ENCODE measurements around the gene KLHL29.

The KLHL29 gene

GRCh38 chr2:23513872-23514793 lies 129.2 kb downstream of the KLHL29 start:
- TF ChIP-seq PAX5 (IDR thresholded peaks at IDR 0.05; ENCODE audit: insufficient read depth, low read length, severe bottlenecking) (no peak), SPI1 (IDR thresholded peaks at IDR 0.05; ENCODE audit: low read depth, low read length) (no peak), POLR2AphosphoS5 (IDR thresholded peaks at IDR 0.05; ENCODE audit: low read depth, low read length) (no peak), POU2F2 (IDR thresholded peaks at IDR 0.05; ENCODE audit: low read depth, low read length) (no peak), TAF1 (IDR thresholded peaks at IDR 0.05; ENCODE audit: low read depth, low read length) (no peak), POLR2A (IDR thresholded peaks at IDR 0.05; ENCODE audit: low read depth, low read length) (no peak)
- FAIRE-seq (no peak), DNase-seq (ENCODE audit: insufficient read length, low spot score) (no peak)

DNA sequence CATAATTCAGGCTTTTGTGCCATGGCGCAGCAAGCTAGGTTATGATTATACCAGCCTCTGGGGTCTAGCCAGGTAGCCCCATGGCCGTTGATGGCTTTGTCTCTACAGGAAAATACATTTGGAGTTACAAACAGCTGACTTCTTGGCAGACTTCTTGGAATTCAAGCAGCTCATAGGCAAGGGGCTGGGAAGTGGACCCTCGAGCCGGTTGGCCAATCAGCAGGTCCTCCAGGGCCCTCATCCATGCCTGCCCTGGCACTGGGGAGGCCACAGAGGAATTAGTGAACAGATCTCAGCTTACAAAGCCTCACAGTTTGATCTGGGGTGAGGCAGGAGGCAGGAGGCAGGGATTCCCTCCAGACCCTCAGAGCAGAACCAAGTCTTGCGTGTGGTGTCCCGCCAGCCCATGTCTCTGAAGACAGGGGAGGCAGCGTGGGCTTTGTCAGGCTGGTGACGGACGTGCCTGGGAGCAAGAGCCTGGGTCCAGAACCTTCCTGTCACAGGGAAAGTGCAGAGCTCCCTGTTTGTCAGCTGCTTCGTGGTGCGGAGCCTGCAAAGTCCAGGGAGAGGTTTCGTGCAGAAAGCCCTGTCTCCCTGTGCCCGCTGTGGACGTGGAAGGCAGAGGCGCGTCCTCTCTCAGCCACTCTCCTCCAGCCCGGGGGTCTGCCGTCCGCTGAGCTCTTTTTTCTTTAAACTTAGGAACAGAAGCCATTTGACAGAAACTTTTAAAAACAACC lies 131.7 kb downstream of the KLHL29 start:
- no peak for FAIRE-seq
- no peak for TF ChIP-seq POLR2A (IDR thresholded peaks at IDR 0.05; ENCODE audit: low read depth, low read length)
- TF ChIP-seq SPI1 (IDR thresholded peaks at IDR 0.05; ENCODE audit: low read depth, low read length): no peak
- TF ChIP-seq POLR2AphosphoS5 (IDR thresholded peaks at IDR 0.05; ENCODE audit: low read depth, low read length): no peak
- no peak for TF ChIP-seq PAX5 (IDR thresholded peaks at IDR 0.05; ENCODE audit: insufficient read depth, low read length, severe bottlenecking)
- no peak for TF ChIP-seq POU2F2 (IDR thresholded peaks at IDR 0.05; ENCODE audit: low read depth, low read length)
- no peak for TF ChIP-seq TAF1 (IDR thresholded peaks at IDR 0.05; ENCODE audit: low read depth, low read length)
- no peak for DNase-seq (ENCODE audit: insufficient read length, low spot score)

- FAIRE-seq: no peak
- TF ChIP-seq TAF1 (IDR thresholded peaks at IDR 0.05; ENCODE audit: low read depth, low read length) (no peak), POLR2A (IDR thresholded peaks at IDR 0.05; ENCODE audit: low read depth, low read length) (no peak), PAX5 (IDR thresholded peaks at IDR 0.05; ENCODE audit: insufficient read depth, low read length, severe bottlenecking) (no peak), SPI1 (IDR thresholded peaks at IDR 0.05; ENCODE audit: low read depth, low read length) (no peak), POLR2AphosphoS5 (IDR thresholded peaks at IDR 0.05; ENCODE audit: low read depth, low read length) (no peak), POU2F2 (IDR thresholded peaks at IDR 0.05; ENCODE audit: low read depth, low read length) (no peak)
Observed at GRCh38 chr2:23518481-23519333, 133.7 kb downstream of the KLHL29 start.

DNA sequence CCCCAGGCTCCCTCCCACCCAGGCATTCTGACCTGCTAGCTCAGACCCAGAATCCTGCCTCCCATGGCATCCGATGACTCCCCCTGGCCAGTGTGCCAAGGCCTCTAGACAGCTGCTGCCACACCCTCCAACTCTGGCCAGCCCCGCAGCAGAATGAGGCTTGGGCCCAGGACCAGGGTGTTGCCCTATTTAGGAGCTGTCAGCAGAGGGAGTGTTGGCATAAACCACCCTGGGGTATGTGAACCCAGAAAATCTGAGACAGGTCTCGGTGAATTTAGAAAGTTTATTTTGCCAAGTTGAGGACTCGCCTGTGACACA lies 134.3 kb downstream of the KLHL29 start:
- TF ChIP-seq TAF1 (IDR thresholded peaks at IDR 0.05; ENCODE audit: low read depth, low read length) (no peak), POU2F2 (IDR thresholded peaks at IDR 0.05; ENCODE audit: low read depth, low read length) (no peak), POLR2AphosphoS5 (IDR thresholded peaks at IDR 0.05; ENCODE audit: low read depth, low read length) (no peak), SPI1 (IDR thresholded peaks at IDR 0.05; ENCODE audit: low read depth, low read length) (no peak), PAX5 (IDR thresholded peaks at IDR 0.05; ENCODE audit: insufficient read depth, low read length, severe bottlenecking) (no peak), POLR2A (IDR thresholded peaks at IDR 0.05; ENCODE audit: low read depth, low read length) (no peak)
- FAIRE-seq (no peak), DNase-seq (ENCODE audit: insufficient read length, low spot score) (no peak)

More at GRCh38 chr2:23518481-23519333, 133.7 kb downstream of the KLHL29 start:
- no peak for DNase-seq (ENCODE audit: insufficient read length, low spot score)

- TF ChIP-seq PAX5 (IDR thresholded peaks at IDR 0.05; ENCODE audit: insufficient read depth, low read length, severe bottlenecking): no peak
- no peak for TF ChIP-seq SPI1 (IDR thresholded peaks at IDR 0.05; ENCODE audit: low read depth, low read length)
- no peak for TF ChIP-seq POLR2AphosphoS5 (IDR thresholded peaks at IDR 0.05; ENCODE audit: low read depth, low read length)
- TF ChIP-seq POLR2A (IDR thresholded peaks at IDR 0.05; ENCODE audit: low read depth, low read length): no peak
- TF ChIP-seq POU2F2 (IDR thresholded peaks at IDR 0.05; ENCODE audit: low read depth, low read length): no peak
- TF ChIP-seq TAF1 (IDR thresholded peaks at IDR 0.05; ENCODE audit: low read depth, low read length): no peak
- DNase-seq (ENCODE audit: insufficient read length, low spot score): no peak
- FAIRE-seq: no peak
Observed at GRCh38 chr2:23520256-23520655, 135.3 kb downstream of the KLHL29 start.

DNA sequence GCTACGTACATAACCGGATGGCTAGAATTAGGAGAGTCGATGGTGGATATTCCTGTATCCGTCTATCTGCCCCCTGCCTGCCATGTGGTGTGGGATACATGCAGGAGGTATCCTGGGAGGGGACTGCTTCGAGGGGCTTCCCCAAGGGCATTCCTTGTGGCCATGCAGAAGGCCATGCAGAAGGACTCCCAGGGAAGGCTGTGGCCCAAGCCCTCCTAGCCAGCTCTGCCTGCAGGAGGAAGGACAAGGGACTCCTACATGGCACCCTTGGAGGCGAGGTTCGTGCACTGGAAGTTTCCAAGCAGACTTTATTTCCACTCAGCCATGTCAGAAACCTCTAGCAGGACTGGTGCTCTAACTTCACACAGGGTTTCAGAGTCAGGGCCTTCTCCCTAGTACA lies 136.1 kb downstream of the KLHL29 start:
- no peak for TF ChIP-seq TAF1 (IDR thresholded peaks at IDR 0.05; ENCODE audit: low read depth, low read length)
- TF ChIP-seq POLR2A (IDR thresholded peaks at IDR 0.05; ENCODE audit: low read depth, low read length): no peak
- no peak for TF ChIP-seq SPI1 (IDR thresholded peaks at IDR 0.05; ENCODE audit: low read depth, low read length)
- TF ChIP-seq POLR2AphosphoS5 (IDR thresholded peaks at IDR 0.05; ENCODE audit: low read depth, low read length): no peak
- TF ChIP-seq PAX5 (IDR thresholded peaks at IDR 0.05; ENCODE audit: insufficient read depth, low read length, severe bottlenecking): no peak
- no peak for TF ChIP-seq POU2F2 (IDR thresholded peaks at IDR 0.05; ENCODE audit: low read depth, low read length)
- FAIRE-seq: no peak
- no peak for DNase-seq (ENCODE audit: insufficient read length, low spot score)

- DNase-seq (ENCODE audit: insufficient read length, low spot score) (no peak), FAIRE-seq (no peak)
Observed at GRCh38 chr2:23522726-23523372, 137.9 kb downstream of the KLHL29 start.

More at GRCh38 chr2:23522726-23523372, 137.9 kb downstream of the KLHL29 start:
- TF ChIP-seq POU2F2 (IDR thresholded peaks at IDR 0.05; ENCODE audit: low read depth, low read length): no peak
- no peak for TF ChIP-seq POLR2AphosphoS5 (IDR thresholded peaks at IDR 0.05; ENCODE audit: low read depth, low read length)
- no peak for TF ChIP-seq POLR2A (IDR thresholded peaks at IDR 0.05; ENCODE audit: low read depth, low read length)
- no peak for TF ChIP-seq TAF1 (IDR thresholded peaks at IDR 0.05; ENCODE audit: low read depth, low read length)
- TF ChIP-seq PAX5 (IDR thresholded peaks at IDR 0.05; ENCODE audit: insufficient read depth, low read length, severe bottlenecking): no peak
- TF ChIP-seq SPI1 (IDR thresholded peaks at IDR 0.05; ENCODE audit: low read depth, low read length): no peak
